ENCODE data around the gene UBE2B.

UBE2B gene

DNA sequence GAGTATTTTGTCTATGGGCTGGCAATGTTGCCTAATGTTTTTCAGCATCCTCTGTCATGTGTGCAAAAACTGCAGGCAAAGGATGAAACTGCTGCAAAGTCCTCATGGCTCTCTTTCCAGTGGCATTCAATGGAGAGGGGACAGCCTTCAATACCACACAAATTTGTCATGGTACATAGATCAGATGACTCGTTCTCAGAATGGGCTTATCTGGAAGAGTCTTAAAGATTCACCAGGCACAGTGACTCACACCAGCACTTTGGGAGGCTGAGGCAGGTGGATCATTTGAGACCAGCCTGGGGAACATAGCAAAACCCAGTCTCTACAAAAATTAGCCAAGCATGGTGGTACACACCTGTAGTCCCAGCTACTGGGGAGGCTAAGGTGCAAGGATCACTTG lies 35.0 kb downstream of the UBE2B start:
- no peak for DNase-seq (ENCODE audit: extremely low read depth, low read depth)
- TF ChIP-seq, protein P1, sequence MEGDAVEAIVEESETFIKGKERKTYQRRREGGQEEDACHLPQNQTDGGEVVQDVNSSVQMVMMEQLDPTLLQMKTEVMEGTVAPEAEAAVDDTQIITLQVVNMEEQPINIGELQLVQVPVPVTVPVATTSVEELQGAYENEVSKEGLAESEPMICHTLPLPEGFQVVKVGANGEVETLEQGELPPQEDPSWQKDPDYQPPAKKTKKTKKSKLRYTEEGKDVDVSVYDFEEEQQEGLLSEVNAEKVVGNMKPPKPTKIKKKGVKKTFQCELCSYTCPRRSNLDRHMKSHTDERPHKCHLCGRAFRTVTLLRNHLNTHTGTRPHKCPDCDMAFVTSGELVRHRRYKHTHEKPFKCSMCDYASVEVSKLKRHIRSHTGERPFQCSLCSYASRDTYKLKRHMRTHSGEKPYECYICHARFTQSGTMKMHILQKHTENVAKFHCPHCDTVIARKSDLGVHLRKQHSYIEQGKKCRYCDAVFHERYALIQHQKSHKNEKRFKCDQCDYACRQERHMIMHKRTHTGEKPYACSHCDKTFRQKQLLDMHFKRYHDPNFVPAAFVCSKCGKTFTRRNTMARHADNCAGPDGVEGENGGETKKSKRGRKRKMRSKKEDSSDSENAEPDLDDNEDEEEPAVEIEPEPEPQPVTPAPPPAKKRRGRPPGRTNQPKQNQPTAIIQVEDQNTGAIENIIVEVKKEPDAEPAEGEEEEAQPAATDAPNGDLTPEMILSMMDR (IDR thresholded peaks at IDR 0.05; ENCODE audit: low read depth, low read length), result no peak

DNA sequence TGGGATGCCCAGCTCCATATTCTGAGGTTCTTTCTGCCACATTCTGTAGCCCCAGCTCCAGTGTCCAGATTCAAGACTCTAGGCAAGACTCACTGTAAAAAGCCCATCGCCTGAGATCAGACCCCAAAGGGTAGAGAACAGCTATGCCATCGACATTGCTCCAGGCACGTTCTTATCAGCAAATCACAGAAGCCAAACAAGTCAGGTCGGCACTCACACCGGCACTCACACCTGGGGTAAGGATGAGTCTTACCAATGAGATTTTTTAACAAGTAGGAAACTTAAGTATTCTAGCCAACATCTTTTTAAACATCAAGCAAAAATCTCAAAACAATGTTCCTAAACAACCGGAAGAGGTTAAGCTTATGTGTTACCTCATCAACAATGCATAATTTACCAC lies 38.0 kb downstream of the UBE2B start:
- TF ChIP-seq, protein P1 (IDR thresholded peaks at IDR 0.05; ENCODE audit: low read depth, low read length), result no peak
- no peak for DNase-seq (ENCODE audit: extremely low read depth, low read depth)

DNA sequence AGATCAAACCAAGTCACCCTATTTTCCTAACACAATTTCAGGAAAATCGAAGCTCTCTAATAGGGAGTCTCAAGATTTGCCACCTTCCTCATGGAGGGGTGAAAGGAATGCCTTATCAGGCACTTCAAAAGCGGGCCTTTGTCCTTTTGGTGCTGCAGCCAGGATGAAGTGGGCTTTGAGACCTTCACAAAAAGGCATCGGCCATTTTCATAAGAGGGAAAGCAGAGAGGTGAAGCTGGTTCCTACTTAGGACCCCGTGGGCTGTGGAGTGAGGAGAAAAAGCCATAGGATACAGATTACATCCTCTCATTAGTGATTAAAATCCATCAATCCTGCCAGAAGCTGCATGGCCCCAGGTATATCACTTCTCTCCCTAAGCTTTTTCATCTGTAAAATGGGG lies 39.5 kb downstream of the UBE2B start:
- no peak for DNase-seq (ENCODE audit: extremely low read depth, low read depth)

DNA sequence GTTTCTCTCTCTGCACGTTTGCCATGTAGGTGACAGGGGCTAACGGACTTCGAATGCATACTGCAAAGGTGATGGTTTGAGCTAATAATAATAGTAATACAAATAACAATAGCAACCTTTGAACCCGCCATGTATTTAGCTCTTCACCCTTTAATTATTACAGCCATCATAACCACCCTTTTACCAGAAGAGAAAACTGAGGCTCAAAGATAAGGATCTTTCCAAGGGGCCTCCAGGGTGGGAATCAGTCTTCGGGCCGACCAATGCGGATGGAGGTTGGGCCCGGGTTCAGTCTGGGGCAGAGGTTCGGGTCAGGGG lies 39.8 kb downstream of the UBE2B start:
- DNase-seq (ENCODE audit: extremely low read depth, low read depth), result no peak
- TF ChIP-seq, protein P1 (IDR thresholded peaks at IDR 0.05; ENCODE audit: low read depth, low read length), result no peak

More for the DNA sequence above, 39.5 kb downstream of the UBE2B start:
- TF ChIP-seq, protein P1 (IDR thresholded peaks at IDR 0.05; ENCODE audit: low read depth, low read length), result no peak

DNA sequence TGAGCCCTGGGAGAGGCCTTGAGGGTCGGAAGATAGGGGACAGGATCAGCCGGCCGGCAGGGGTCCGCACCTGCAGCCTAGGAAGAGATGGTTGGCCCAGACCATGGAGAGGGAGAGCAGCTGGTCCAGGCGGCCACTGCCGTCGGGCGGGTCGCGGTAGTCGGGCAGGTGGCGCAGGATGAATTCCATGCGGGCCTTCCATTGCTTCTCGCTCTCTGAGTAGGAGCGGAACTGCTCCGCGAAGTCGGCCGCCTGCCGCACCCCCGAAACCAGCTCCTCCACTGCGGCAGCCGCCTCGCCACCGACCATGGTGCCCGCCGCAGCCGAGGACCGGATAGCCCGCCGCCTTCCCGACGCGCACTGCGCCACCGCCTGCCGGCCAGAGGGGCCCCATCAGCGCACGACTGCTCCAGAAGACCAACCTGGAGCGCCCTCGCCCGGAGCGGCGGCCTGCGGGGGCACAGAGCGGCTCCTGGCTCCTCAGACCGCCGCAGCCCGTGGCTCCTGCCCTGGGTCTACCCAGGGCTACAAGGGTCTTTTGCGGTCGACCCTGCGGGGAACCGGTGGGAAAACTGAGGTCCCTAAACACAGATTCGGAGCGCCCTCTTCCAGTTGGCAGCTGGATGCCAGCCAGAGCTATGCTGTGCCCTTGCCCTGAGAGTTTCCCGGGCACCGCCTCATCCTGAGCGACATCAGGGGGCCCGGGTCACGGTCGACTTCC lies 40.3 kb downstream of the UBE2B start, which contains the start of gene CDKN2AIPNL:
Gene CDKN2AIPNL, minus strand, starts transcription at position 336 of the 721 bp plus-strand sequence. Its CDS starts 27 bp downstream, at position 309.
- DNase-seq (ENCODE audit: extremely low read depth, low read depth), result peak; percentile 58
- TF ChIP-seq, protein P1 (IDR thresholded peaks at IDR 0.05; ENCODE audit: low read depth, low read length), result peak; percentile 68

DNA sequence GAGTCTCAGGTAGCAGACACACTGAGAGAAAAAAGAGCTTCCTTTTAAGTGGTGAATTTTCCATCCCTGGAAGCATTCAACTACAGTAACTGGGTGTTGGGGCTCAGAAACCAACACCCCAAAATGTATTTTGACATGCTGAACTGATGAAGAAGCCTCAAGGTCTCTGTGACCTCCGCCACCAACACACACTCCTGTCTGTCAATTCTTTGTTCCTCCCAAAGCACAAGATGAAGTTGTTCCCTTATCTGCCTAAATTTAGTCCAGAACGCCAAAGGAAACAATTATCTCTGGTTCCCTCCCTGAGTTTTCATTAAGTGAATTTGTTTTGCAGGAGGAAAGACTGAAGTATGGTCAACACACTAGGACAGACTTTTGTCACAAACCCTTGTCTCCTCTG lies 41.7 kb downstream of the UBE2B start:
- TF ChIP-seq, protein P1 (IDR thresholded peaks at IDR 0.05; ENCODE audit: low read depth, low read length), result no peak
- no peak for DNase-seq (ENCODE audit: extremely low read depth, low read depth)

DNA sequence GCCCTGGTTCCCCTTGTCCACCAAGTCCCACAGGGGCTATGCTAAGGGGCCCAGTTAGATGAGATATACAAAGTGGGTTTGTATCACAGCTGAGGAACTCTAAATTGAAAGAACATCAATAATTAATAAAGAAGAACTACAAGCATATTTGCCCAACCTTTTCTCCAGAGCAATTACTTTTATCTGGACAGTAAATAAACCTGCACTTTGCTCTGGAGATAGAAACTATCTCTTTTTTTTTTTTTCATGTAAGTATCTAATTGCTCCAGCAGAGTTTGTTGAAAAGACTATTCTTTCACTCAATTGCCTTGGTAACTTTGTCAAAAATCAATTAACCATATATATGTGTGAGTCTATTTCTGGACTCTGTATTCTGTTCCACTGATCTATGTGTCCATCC lies 46.3 kb downstream of the UBE2B start:
- TF ChIP-seq, protein P1 (IDR thresholded peaks at IDR 0.05; ENCODE audit: low read depth, low read length), result no peak
- DNase-seq (ENCODE audit: extremely low read depth, low read depth), result no peak

Measured in AG09319 (cell line).